OCI-LY7 (cell line): ENCODE results near the gene DIP2C. TPM values are rescaled to one million over a fixed set of nuclear protein-coding genes. Genes with fewer than 3 reads are reported as not detected.

Experiments
- BruUV-seq: library from RNA; stranded (reverse); fragments of 400-500 nt; replicated peaks from 2 replicates; lab custom pipeline; 2021; lab: Mats Ljungman, UMichigan
- CTCF ChIA-PET: fragments of 300-600 bp; sonication (Branson Sonifier 250); formaldehyde crosslinking; loops from one replicate; lab custom pipeline; 2022; ENCODE audit warnings: antibody characterized with exemption; ENCODE audit not compliant: unreplicated experiment; lab: Charles Lee
- POLR2A ChIA-PET: fragments of 300-600 bp; sonication (Branson Sonifier 250); formaldehyde crosslinking; loops from one replicate; lab custom pipeline; 2022; ENCODE audit warnings: antibody characterized with exemption; lab: Charles Lee
- DNase-seq: peaks from one replicate; pipeline ENCODE4 v3.0.0-alpha.2; 2015; ENCODE audit warnings: low spot score
- H2AFZ ChIP-seq: fragments of 200-600 bp; sonication (generic), shearing (Covaris generic); 2 replicates; pipeline ENCODE4 v1.6.1; 2014; ENCODE audit warnings: mild to moderate bottlenecking, antibody characterized with exemption, low read length, moderate library complexity
- H3K27ac ChIP-seq: fragments of 200-600 bp; sonication (generic); 2 replicates; pipeline ENCODE4 v1.5.1; 2014; ENCODE audit warnings: mixed run types, low read depth, mild to moderate bottlenecking, moderate library complexity, low read length, inconsistent platforms; ENCODE audit not compliant: poor library complexity, severe bottlenecking
- H3K36me3 ChIP-seq: fragments of 200-600 bp; sonication (generic); 2 replicates; pipeline ENCODE4 v1.6.1; 2014; ENCODE audit warnings: mild to moderate bottlenecking, antibody characterized with exemption, low read length, moderate library complexity, mixed read lengths; ENCODE audit not compliant: insufficient read depth
- H3K4me1 ChIP-seq: fragments of 200-600 bp; sonication (generic); 2 replicates; pipeline ENCODE4 v1.5.1; 2014; ENCODE audit warnings: mild to moderate bottlenecking, low read length; ENCODE audit not compliant: insufficient read depth, poor library complexity, severe bottlenecking
- H3K4me2 ChIP-seq: fragments of 200-600 bp; sonication (generic); 2 replicates; pipeline ENCODE4 v1.6.1; 2014; ENCODE audit warnings: mild to moderate bottlenecking, low read length
- H3K4me3 ChIP-seq: fragments of 200-600 bp; sonication (generic); 2 replicates; pipeline ENCODE4 v1.5.1; 2014; ENCODE audit warnings: mild to moderate bottlenecking, low read depth, low read length; ENCODE audit not compliant: poor library complexity, severe bottlenecking
- H3K79me2 ChIP-seq: fragments of 200-600 bp; sonication (generic); 2 replicates; pipeline ENCODE4 v1.6.1; 2016; ENCODE audit warnings: low read depth, mild to moderate bottlenecking, low read length, moderate library complexity, mixed read lengths; ENCODE audit not compliant: insufficient read depth
- H3K9me2 ChIP-seq: fragments of 200-600 bp; sonication (generic); 2 replicates; pipeline ENCODE4 v1.6.1; 2016; ENCODE audit warnings: mild to moderate bottlenecking, low read length, mixed read lengths; ENCODE audit not compliant: insufficient read depth
- H3K9me3 ChIP-seq: fragments of 200-600 bp; sonication (generic); 2 replicates; pipeline ENCODE4 v1.6.1; 2014; ENCODE audit warnings: mild to moderate bottlenecking, mixed run types, low read length, mixed read lengths
- H4K20me1 ChIP-seq: fragments of 200-600 bp; sonication (generic); 2 replicates; pipeline ENCODE4 v1.6.1; 2014; ENCODE audit warnings: mild to moderate bottlenecking, antibody characterized with exemption, low read length, moderate library complexity, mixed read lengths; ENCODE audit not compliant: insufficient read depth
- EZH2phosphoT487 ChIP-seq: fragments of 200-600 bp; sonication (generic); IDR thresholded peaks from 2 replicates; pipeline ENCODE4 v1.6.1; 2018; ENCODE audit warnings: low read depth, borderline replicate concordance, mild to moderate bottlenecking, mixed run types, antibody characterized with exemption, low read length, moderate library complexity, mixed read lengths
- intact Hi-C: fragments of 100-400 bp; cut with micrococcal nuclease; formaldehyde crosslinking; loops from one replicate; pipeline ENCODE4 v1.10.0; 2022; ENCODE audit not compliant: unreplicated experiment
- total RNA-seq, 2 experiments: library from RNA; depleted of rRNA in 1 of 2; stranded (reverse); fragments of >200 nt in 1 of 2; shearing (Covaris generic) in 1 of 2; gene quantifications; 2 replicates each; pipeline ENCODE4 v1.2.3, GENCODE V29; 2014 to 2022
- TF ChIP-seq, protein P1 (sequence below): fragments of 200-600 bp; sonication (generic); conservative IDR thresholded peaks from 2 replicates; pipeline ENCODE4 v1.5.1; 2014; ENCODE audit warnings: mild to moderate bottlenecking, antibody characterized with exemption, low read length, moderate library complexity, mixed read lengths

DIP2C gene
- total RNA-seq, 2 experiments from 2014 or later = 10.9 to 29.5 TPM

DNA sequence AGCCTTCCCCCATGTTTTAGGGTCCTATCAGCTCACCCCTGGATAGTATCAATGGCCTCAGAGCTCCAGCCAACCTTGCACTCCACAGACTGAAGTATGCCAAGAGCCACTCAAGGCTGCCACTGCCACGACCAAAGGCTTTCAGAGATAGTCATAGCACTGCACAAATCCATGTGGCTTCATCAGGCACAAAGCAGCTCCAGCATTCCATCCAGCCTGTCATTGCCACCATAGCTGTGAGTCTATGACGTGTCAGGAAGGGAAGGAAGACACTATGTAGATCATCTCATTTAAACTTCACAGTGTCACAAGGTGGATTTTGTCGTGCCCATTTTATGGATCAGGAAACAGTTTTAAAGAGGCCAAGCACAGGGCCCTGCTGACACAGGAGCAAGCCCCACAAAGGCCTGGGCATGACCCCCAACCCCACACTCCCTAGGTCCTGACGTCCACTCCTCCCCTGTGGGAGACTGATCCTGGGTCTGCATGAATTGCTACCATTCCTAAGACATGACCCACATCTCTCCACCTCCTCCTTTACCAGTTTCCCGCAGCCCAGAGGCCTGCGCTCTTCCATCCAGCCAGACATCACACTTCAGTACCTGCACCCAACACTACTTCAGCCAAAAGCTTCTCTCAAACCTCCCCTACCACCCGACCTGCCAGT is 119.4 kb downstream of the DIP2C start:
- peaks cover 4% of the 10 kb centered on the region for H3K4me1 ChIP-seq
- ChIA-PET CTCF (no interaction called here), POLR2A (no interaction called here)
- no peak overlapping the region for H3K4me3 ChIP-seq
- no peaks in the 10 kb centered on the region for H3K36me3 ChIP-seq
- H3K79me2 ChIP-seq = no peaks in the 10 kb centered on the region
- no peak for TF ChIP-seq EZH2phosphoT487
- TF ChIP-seq, protein P1, sequence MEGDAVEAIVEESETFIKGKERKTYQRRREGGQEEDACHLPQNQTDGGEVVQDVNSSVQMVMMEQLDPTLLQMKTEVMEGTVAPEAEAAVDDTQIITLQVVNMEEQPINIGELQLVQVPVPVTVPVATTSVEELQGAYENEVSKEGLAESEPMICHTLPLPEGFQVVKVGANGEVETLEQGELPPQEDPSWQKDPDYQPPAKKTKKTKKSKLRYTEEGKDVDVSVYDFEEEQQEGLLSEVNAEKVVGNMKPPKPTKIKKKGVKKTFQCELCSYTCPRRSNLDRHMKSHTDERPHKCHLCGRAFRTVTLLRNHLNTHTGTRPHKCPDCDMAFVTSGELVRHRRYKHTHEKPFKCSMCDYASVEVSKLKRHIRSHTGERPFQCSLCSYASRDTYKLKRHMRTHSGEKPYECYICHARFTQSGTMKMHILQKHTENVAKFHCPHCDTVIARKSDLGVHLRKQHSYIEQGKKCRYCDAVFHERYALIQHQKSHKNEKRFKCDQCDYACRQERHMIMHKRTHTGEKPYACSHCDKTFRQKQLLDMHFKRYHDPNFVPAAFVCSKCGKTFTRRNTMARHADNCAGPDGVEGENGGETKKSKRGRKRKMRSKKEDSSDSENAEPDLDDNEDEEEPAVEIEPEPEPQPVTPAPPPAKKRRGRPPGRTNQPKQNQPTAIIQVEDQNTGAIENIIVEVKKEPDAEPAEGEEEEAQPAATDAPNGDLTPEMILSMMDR = no peak
- no peaks in the 10 kb centered on the region for H4K20me1 ChIP-seq
- H3K4me2 ChIP-seq = no peak overlapping the region
- H3K9me2 ChIP-seq = no peaks in the 10 kb centered on the region
- H3K9me3 ChIP-seq = peaks cover 6% of the 10 kb centered on the region; the same call in 1 of the 2 replicates
- no peak overlapping the region for H2AFZ ChIP-seq
- no peak for DNase-seq
- intact Hi-C loops = no loop called here
- H3K27ac ChIP-seq = no peak overlapping the region
- no TSS peak for BruUV-seq

DNA sequence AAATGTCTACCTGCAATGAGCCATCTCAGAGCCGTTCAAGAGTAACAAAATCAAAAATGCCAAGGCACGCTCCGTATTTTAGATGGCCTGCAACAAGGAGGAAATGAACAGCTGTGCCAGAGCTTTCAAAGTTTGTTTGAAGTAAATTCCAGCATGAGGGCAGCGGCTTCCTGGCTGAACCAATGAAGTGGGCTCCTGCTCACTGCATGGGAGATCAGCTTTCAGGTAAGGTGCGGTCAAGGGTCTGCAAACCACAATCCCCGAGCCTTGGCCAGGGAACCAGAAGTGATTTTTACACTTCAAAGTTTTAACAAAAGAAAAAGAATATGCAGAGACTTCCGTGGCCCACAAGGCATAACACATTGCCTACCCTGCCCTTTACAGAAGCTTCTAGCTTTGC is 120.6 kb downstream of the DIP2C start:
- no peak overlapping the region for H3K4me2 ChIP-seq
- no TSS peak for BruUV-seq
- H3K27ac ChIP-seq = no peak overlapping the region
- H3K9me2 ChIP-seq = no peaks in the 10 kb centered on the region
- no peaks in the 10 kb centered on the region for H3K79me2 ChIP-seq
- CTCF ChIA-PET = no interaction called here
- POLR2A ChIA-PET = no interaction called here
- peaks cover 12% of the 10 kb centered on the region for H3K9me3 ChIP-seq
- DNase-seq = no peak
- no peak overlapping the region for H3K4me3 ChIP-seq
- H2AFZ ChIP-seq = no peak overlapping the region
- intact Hi-C loops = no loop called here
- TF ChIP-seq, protein P1 = no peak
- no peak for TF ChIP-seq EZH2phosphoT487
- peaks cover 4% of the 10 kb centered on the region for H3K4me1 ChIP-seq
- H4K20me1 ChIP-seq = no peaks in the 10 kb centered on the region
- no peaks in the 10 kb centered on the region for H3K36me3 ChIP-seq

DNA sequence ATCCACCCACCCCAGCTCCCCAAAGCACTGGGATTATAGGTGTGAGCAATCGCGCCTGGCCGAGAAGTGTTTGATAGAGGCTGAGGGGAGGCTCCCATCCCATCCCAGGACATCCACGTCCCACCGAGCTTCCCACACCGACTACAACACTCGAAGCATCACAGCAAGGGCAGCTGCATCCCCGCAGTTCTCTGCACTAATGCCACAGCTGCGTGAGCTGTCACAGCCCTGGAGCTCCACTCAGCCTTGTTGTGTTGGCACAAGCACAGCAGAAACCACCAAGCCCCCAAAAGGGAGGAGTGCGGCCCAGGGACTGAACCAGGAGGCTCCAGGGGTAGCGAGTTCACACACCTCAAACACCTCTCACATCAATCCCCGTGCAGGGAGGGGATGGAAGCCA is 121.6 kb downstream of the DIP2C start:
- Histone ChIP-seq H3K4me1 (peaks cover 2% of the 10 kb centered on the region), H3K9me3 (peaks cover 18% of the 10 kb centered on the region), H3K27ac (no peak overlapping the region), H3K9me2 (no peaks in the 10 kb centered on the region), H2AFZ (no peak overlapping the region), H3K4me3 (no peak overlapping the region), H3K79me2 (no peaks in the 10 kb centered on the region), H4K20me1 (no peaks in the 10 kb centered on the region), H3K4me2 (no peak overlapping the region), H3K36me3 (no peaks in the 10 kb centered on the region)
- ChIA-PET CTCF (no interaction called here), POLR2A (no interaction called here)
- DNase-seq = no peak
- no TSS peak for BruUV-seq
- intact Hi-C loops = no loop called here
- TF ChIP-seq, protein P1 = no peak
- TF ChIP-seq EZH2phosphoT487 = no peak
